GM10248 (cell line): ENCODE measurements around the gene SUCLG1.
"Not testable (repeated sequence)": the region's sequence is repeated elsewhere in the genome, so short reads cannot be mapped to it uniquely, and the experiment has no call there.

Source experiments
- CTCF ChIA-PET: fragments of 300-600 bp; sonication (Branson Sonifier 250); formaldehyde crosslinking; extraction: SDS; loops from one replicate; lab custom pipeline; 2021; ENCODE audit warnings: antibody characterized with exemption; lab: Yijun Ruan, JAX
- POLR2A ChIA-PET: fragments of 350-650 bp; sonication (Branson Sonifier 250); formaldehyde crosslinking; extraction: SDS; loops from one replicate; lab custom pipeline; 2020; ENCODE audit warnings: antibody characterized with exemption; lab: Yijun Ruan, JAX
- DNase-seq: peaks from one replicate; pipeline ENCODE4 v3.0.0; 2012; ENCODE audit errors: extremely low spot score
- CTCF ChIP-seq: IDR thresholded peaks from 2 replicates; pipeline ENCODE4 v1.5.1; 2012; ENCODE audit warnings: mild to moderate bottlenecking, low read depth; ENCODE audit errors: extremely low read depth, missing control alignments, control extremely low read depth

Gene SUCLG1

DNA sequence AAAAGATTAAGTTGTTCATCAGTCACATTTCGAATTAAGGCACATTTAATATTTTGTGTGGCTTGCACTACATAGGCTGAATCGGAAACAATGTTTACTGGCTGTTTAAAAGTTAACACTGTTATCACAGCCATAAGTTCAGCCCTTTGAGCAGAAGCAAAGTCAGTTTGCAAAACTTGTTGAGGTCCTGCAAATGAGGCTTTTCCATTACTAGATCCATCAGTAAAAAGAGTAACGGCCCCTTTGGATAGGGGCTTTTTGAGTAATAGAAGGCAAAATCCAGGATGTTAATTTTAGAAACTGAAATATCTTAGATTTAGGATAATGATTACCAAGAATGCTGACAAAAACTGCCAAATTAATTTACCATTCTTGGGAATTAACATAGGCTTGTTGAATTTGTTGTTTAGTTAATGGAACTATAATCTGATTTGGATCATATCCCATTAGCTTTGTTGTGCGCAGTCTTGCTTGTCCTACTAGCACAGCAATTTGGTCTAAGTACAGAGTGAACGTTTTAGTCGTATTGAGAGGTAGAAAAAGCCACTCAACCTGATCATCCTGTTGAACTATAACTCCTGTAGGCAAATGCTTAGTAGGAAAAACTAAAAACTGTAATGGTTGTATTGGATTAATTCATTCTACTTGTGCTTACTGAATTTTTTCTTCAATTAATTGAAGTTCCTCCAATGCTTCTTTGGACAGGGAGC, 13.9 kb upstream of the SUCLG1 start:
- DNase-seq: no peak
- POLR2A ChIA-PET: no interaction called here
- TF ChIP-seq CTCF: no peak
- CTCF ChIA-PET: interaction anchor here (0.9 kb wide), 1 partner anchor 25 kb away, joined by 3 read pairs; no protein-coding TSS in a partner anchor

- DNase-seq, POLR2A ChIA-PET: not testable (repeated sequence)
- CTCF ChIA-PET: interaction anchor here (1.1 kb wide), 1 partner anchor 11 kb away, joined by 4 read pairs; no protein-coding TSS in a partner anchor
These were observed 13.3 kb upstream of the SUCLG1 start for GRCh38 chr2:84472423-84472822.

GRCh38 chr2:84467389-84467788, 8.3 kb upstream of the SUCLG1 start:
- DNase-seq: no peak
- POLR2A ChIA-PET: no interaction called here
- CTCF ChIA-PET: interaction anchor here (0.9 to 2.0 kb wide), 2 partner anchors 16 to 459 kb away, joined by 3 to 8 read pairs; no protein-coding TSS in a partner anchor
- TF ChIP-seq CTCF: no peak

DNA sequence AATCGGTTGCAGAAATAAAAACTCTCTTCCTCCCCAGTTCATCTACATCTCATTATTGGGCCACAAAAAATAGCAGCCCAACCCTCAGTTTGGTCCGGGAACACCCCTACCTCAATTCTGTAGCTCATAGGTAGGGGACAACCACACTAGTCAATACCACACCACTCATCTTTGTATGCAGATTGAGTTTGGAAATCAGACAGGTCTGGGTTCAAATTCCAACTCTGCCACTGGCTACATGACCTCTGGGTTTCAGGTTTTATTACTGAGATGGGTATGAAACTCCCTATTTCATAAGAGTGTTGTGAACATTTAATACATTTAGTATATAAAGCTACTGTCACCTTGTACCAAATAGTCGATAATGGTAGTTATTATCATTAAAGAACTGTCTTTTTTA, 2.2 kb upstream of the SUCLG1 start:
- DNase-seq: no peak
- TF ChIP-seq CTCF: no peak
- POLR2A ChIA-PET: no interaction called here
- CTCF ChIA-PET: interaction anchor here (0.7 to 1.7 kb wide), 3 partner anchors 11 to 34 kb away, joined by 3 to 4 read pairs (median 3); no protein-coding TSS in a partner anchor

- CTCF ChIA-PET: no interaction called here
- no peak for DNase-seq
- TF ChIP-seq CTCF: no peak
- POLR2A ChIA-PET: no interaction called here
These were observed 1.6 kb upstream of the SUCLG1 start for GRCh38 chr2:84460670-84461069.

- TF ChIP-seq CTCF: no peak
- no peak for DNase-seq
- POLR2A ChIA-PET: interaction anchor here (0.5 kb wide), 1 partner anchor 900 kb away, joined by 5 read pairs; no protein-coding TSS in a partner anchor
- CTCF ChIA-PET: interaction anchor here (3.4 kb wide), 1 partner anchor 466 kb away, joined by 12 read pairs; no protein-coding TSS in a partner anchor
These were observed 907 bp upstream of the SUCLG1 start for GRCh38 chr2:84459944-84460429.

DNA sequence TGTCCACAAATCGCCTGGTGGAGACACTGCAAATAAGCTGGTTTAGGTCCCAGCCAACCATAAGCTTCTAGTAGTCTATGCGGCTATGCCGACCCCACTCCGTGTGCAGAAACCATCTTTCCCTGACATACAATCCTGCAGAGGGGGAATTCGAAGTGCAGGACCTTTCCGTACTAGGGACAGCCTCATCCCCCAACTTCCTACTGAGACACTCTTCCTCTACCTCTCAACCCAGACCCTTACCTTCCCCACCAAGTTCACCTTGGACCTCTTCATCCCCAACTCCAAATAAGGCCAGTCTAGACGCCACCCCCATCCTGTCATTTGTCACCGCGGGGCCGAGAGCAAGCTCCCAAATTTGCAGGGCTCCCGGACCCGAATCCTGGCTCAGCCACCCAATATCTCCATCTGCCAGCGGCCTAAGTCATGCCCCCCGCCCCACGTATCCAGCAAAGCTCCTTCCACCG, 496 bp downstream of the SUCLG1 start:
- no peak for TF ChIP-seq CTCF
- peak; percentile 29 for DNase-seq
- ChIA-PET CTCF (interaction anchor here (1.2 to 3.4 kb wide), 3 partner anchors 11 to 467 kb away, joined by 3 to 12 read pairs (median 4); no protein-coding TSS in a partner anchor), POLR2A (no interaction called here)
